Heart left ventricle (tissue), 13 donors: Measurements from ENCODE around the gene CSF1R.

Experiments used
- CTCF ChIP-seq, 12 donors: fragments of 200-600 bp; sonication (generic) in 4 of 12; IDR thresholded peaks; one replicate each; pipeline versions ENCODE4 v1.5.0 to v1.8.0; 2018 to 2022; ENCODE audit warnings: antibody characterized with exemption in 12 of 12, mild to moderate bottlenecking in 5 of 12
- POLR2A ChIP-seq, 2 donors: fragments of 450-650 bp; IDR thresholded peaks; one replicate each; pipeline ENCODE4 v1.6.1; 2017; ENCODE audit warnings: antibody characterized with exemption in 2 of 2, mild to moderate bottlenecking in 2 of 2, moderate library complexity in 2 of 2
- donor health status: ischemic (EF 13 %, LVEDD 7.1; RV severe dilation, severe dysfunction).
- donor health status: DM: no; HTN: yes; CAD: no.
- donor health status: DM: no; HTN: no; CAD: no.
- donor health status: ischemic (EF 25% LVEDD 6.9; RV normal size, moderate dysfunction).
- donor health status: ischemic (EF 25% LVEDD 5.7; RV mildly dilated, moderate dysfunction).
- donor health status: ischemic (EF 35%, LVEDD 5.7; RV mildly dilated, moderate dysfunction).
- donor health status: nonischemic (EF 11% LVEDD 7.7; RV severe dilation, severe dysfunction).
- donor health status: DM: yes; HTN: yes; CAD: no.
- donor health status: PGD.
- donor health status: ischemic (EF 29% LVEDD 5.4; RV normal size, mild dysfunction).
- donor health status: nonischemic (EF 23%, LVEDD 6.1; RV moderate dilation, normal function).

DNA sequence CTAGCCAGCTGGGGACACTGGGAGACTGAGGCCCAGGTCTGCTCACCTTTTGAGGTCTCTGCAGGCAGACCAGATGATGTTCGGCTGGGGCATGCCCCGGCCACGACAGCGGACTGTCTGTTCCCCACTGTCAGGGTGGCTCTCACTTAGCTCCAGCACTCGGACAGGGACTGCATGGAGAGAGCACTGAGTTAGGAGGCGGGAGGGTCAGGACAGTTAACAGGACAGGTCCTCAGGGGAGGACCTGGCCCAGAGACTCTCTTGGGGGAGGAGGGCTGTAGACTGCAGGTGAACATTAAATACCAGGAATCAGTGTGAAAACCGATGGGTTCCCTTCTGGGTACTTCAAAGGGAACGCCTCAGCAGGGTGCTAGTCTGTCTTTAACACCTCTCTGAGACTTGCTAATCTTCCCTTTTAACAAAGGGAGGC, 44.2 kb upstream of the CSF1R start:
- TF ChIP-seq CTCF (IDR thresholded peaks at IDR 0.05) = no peak
- TF ChIP-seq POLR2A (IDR thresholded peaks at IDR 0.05) = no peak
